Measurements from ENCODE around the gene TRAPPC6A. TPM values are rescaled to one million over a fixed set of nuclear protein-coding genes. Genes with fewer than 3 reads are reported as not detected.

The TRAPPC6A gene
- total and polyA plus RNA-seq, 2 of the 13 experiments (the other 11 are each of a cell fraction or from before 2014, with no cell fraction given): 6.5 to 21.0 TPM

GRCh38 chr19:45140533-45140932 is 37.5 kb downstream of the TRAPPC6A start:
- ChIA-PET CTCF (ENCODE audit: low intra/inter-chr PET ratio, low total read pairs) (no interaction called here), POLR2A (no interaction called here)
- intact Hi-C loops (cut with micrococcal nuclease; ENCODE audit: unreplicated experiment): no loop called here
- Histone ChIP-seq H3K4me2 (ENCODE audit: low read depth, low read length) (no peak overlapping the region), H4K20me1 (ENCODE audit: insufficient read depth, low read length) (no peaks in the 10 kb centered on the region), H3K36me3 (replicated peaks in 1 of 2; ENCODE audit: control insufficient read depth in 1 of 2, insufficient read depth in 2 of 2, low read length in 2 of 2) (peaks cover 9 to 10% of the 10 kb centered on the region in 2 experiments; a peak in 3 of 5 replicates), H3K27me3 (ENCODE audit: control insufficient read depth in 1 of 2, insufficient read depth in 2 of 2, low read length in 2 of 2) (no peaks in the 10 kb centered on the region), H3K79me2 (ENCODE audit: insufficient read depth, low read length) (peaks cover 13% of the 10 kb centered on the region), H3K4me1 (ENCODE audit: insufficient read depth, low read length) (peaks cover 26% of the 10 kb centered on the region), H3K27ac (ENCODE audit: extremely low read length, insufficient read depth, low read length) (no peak overlapping the region), H3K9me3 (ENCODE audit: low read length) (no peaks in the 10 kb centered on the region), H3K4me3 (replicated peaks in 1 of 3; ENCODE audit: insufficient read depth in 1 of 3, low read depth in 2 of 3, low read length in 3 of 3) (no peak overlapping the region), H2AFZ (ENCODE audit: low read length) (no peak overlapping the region), H3K9ac (ENCODE audit: insufficient read depth, low read depth, low read length) (no peak overlapping the region)
- ATAC-seq (no peak), FAIRE-seq (no peak), DNase-seq (ENCODE audit: low spot score) (no peak)
- 98% methylated on average over 10 of the region's 11 CpGs for WGBS (ENCODE audit: low lambda C conversion rate)
- in situ Hi-C loops (cut with HindIII; ENCODE audit: extremely low pct_ligation_motif_present, low pct_unique_long_range_greater_than_20kb): no loop called here
- TF ChIP-seq ZNF567 (CRISPR knock-in tag; IDR thresholded peaks at IDR 0.05; ENCODE audit: borderline replicate concordance) (no peak), NKX3-1 (CRISPR knock-in tag; IDR thresholded peaks at IDR 0.05) (no peak), ZNF24 (IDR thresholded peaks at IDR 0.05) (no peak), ZNF740 (CRISPR knock-in tag; IDR thresholded peaks at IDR 0.05) (no peak), NR0B2 (CRISPR knock-in tag; IDR thresholded peaks at IDR 0.05) (no peak), CHCHD3 (CRISPR knock-in tag; IDR thresholded peaks at IDR 0.05) (no peak), ZNF768 (CRISPR knock-in tag; IDR thresholded peaks at IDR 0.05) (no peak), TOE1 (CRISPR knock-in tag; IDR thresholded peaks at IDR 0.05) (no peak), NFKB2 (CRISPR knock-in tag; IDR thresholded peaks at IDR 0.05; ENCODE audit: borderline replicate concordance) (no peak), ZNF124 (CRISPR knock-in tag; IDR thresholded peaks at IDR 0.05) (no peak), ZNF766 (CRISPR knock-in tag; IDR thresholded peaks at IDR 0.05; ENCODE audit: borderline replicate concordance) (no peak), MEIS1 (CRISPR knock-in tag; IDR thresholded peaks at IDR 0.05; ENCODE audit: borderline replicate concordance) (no peak), TRIM22 (IDR thresholded peaks at IDR 0.05) (no peak), RXRA (CRISPR knock-in tag; IDR thresholded peaks at IDR 0.05) (no peak), PAXIP1 (CRISPR knock-in tag; conservative IDR thresholded peaks at IDR 0.05) (no peak)
- BruUV-seq (replicated peaks): no TSS peak

Data from HepG2 (cell line).